ENCODE results near the gene PLEKHG2.

PLEKHG2 gene

DNA sequence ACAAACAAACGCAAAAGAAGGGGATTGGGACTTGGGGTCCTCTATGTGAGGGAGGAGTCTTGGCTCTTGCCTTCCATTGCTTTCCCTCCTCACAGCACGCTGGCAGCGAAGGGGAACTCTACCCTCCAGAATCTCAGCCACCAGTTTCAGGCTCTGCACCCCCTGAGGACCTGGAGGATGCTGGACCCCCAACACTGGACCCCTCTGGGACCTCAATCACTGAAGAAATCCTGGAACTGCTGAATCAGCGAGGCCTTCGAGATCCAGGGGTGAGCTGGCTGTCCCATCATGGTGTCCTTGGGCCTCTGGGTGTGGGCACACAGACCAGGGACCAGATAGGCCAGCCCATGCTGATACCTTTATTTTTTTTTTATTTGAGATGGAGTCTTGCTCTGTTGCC lies 9.6 kb downstream of the PLEKHG2 start:
- DNase-seq (ENCODE audit: low read depth) = no peak

DNA sequence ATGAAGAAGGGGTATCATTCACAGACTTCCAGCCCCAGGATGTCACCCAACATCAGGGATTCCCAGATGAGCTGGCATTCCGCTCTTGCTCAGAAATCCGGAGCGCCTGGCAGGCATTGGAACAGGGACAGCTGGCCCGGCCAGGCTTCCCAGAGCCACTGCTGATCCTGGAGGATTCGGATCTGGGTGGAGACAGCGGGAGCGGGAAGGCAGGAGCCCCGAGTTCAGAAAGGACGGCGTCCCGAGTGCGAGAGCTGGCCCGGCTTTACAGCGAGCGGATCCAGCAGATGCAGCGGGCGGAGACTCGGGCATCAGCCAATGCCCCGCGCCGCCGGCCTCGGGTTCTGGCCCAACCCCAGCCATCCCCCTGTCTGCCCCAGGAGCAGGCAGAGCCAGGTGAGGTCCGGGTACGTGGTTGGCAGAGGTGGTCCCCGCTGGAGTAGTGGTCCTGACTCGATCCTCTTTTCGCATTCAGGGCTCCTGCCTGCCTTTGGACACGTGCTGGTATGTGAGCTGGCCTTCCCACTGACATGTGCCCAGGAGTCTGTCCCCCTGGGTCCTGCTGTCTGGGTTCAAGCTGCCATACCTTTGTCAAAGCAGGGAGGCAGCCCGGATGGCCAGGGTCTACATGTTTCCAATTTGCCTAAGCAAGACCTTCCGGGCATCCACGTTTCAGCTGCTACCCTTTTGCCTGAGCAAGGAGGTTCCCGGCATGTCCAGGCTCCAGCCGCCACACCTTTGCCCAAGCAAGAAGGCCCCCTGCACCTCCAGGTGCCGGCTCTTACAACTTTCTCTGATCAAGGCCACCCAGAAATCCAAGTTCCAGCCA lies 11.0 kb downstream of the PLEKHG2 start:
- DNase-seq (ENCODE audit: low read depth) = no peak

DNA sequence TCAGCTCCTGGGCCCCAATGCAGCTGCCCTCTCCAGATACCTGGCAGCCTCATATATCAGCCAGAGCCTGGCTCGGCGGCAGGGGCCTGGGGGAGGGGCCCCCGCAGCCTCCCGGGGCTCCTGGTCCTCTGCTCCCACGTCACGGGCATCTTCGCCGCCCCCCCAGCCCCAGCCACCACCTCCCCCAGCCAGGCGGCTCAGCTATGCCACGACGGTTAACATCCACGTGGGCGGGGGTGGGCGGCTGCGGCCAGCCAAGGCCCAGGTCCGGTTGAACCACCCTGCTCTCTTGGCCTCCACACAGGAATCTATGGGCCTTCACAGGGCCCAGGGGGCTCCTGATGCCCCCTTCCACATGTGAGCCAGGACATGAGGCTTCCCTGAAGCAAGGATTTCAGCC lies 12.5 kb downstream of the PLEKHG2 start:
- DNase-seq (ENCODE audit: low read depth) = no peak

DNA sequence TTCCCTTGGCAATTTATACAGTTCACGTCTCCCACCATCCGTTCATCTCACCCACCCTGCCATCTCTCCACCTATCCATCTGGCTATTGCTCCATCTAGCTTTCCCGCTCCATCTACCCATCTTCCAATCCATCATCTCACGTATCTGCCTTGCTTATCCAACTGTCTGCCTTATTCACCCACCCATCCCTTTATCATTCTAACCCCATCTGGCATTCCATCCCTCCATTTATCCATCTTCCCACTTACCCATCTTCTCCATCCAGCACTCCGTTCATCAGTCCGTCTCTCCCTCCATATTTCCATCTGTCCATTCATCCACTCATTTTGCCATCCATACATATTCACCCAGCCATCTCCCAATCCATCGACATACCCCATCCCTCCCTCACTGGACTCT lies 13.3 kb downstream of the PLEKHG2 start:
- DNase-seq (ENCODE audit: low read depth) = no peak

DNA sequence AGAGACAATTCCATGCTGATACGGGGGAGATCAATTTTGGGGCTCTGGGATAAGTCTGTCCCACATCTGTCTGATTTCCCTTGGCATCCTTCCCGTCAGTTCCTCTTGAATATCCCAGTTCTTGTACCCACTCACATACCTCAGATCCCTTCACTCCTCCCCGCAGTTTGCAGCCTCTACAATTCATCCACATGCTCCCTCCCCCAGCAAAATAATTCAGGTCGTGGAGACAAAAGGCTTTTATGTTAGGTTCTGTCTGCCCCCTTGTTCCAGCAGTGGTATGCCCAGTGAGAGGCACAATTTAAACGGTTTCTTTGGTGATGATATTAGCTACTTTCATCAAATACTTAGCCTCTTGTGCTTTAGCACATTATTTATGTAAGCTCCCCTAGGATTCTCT lies 13.7 kb downstream of the PLEKHG2 start:
- no peak for DNase-seq (ENCODE audit: low read depth)

DNA sequence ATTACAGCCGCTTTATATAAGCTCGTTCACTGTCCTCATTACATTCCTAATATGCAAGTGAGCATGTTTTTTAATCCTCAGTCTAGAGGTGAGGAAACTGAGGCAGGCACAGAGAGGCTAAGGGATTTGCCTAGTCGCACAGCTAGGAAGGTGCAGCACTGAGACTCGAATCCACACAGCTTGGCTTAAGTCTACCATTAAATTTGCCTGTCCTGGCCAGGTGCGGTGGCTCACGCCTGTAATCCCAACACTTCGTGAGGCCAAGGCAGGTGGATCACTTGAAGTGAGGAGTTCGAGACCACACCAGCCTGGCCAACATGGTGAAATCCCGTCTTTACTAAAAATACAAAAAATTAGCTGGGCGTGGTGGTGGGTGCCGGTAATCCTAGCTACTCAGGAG lies 15.2 kb downstream of the PLEKHG2 start:
- no peak for DNase-seq (ENCODE audit: low read depth)

DNA sequence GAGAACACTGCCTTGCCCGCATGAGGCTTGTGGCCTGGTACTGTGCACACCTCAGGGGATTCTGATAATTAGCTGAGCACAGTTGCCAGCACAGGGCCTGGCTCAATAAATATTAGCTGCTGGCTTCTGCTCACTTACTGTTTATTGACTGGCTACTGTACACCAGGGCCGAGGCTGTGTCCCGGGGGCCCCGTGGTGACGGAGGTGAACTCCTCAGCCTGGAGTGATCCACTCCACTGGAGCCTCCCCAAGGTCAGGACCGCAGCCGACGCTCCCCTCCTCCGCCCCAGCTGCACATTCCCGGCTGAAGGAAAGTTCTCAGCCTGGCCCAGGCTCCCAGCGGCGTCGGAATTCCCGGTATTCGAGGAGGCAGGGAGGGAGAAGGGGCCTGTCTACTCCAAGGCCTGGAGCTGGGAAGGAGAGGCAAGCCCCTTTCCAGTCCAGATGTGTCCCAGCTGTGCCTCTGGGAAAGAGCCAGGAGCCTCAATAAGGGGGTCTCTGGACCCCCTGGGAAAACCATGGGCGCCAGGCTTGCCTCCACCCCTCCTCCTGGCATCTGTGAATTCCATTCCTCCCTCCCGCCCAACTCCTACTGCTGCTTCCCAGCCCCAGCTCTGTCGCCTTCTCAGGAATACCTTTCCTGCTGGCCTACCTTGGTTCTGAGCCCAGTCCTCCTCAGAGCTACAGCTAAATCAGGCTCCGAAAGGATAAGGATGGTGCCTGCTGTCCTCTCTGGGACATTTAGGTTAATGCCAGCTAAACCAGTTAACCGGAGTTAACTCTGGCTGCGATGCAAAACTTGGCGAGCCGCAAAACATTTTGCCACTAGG lies 16.0 kb downstream of the PLEKHG2 start:
- DNase-seq (ENCODE audit: low read depth) = peak; percentile 95

DNA sequence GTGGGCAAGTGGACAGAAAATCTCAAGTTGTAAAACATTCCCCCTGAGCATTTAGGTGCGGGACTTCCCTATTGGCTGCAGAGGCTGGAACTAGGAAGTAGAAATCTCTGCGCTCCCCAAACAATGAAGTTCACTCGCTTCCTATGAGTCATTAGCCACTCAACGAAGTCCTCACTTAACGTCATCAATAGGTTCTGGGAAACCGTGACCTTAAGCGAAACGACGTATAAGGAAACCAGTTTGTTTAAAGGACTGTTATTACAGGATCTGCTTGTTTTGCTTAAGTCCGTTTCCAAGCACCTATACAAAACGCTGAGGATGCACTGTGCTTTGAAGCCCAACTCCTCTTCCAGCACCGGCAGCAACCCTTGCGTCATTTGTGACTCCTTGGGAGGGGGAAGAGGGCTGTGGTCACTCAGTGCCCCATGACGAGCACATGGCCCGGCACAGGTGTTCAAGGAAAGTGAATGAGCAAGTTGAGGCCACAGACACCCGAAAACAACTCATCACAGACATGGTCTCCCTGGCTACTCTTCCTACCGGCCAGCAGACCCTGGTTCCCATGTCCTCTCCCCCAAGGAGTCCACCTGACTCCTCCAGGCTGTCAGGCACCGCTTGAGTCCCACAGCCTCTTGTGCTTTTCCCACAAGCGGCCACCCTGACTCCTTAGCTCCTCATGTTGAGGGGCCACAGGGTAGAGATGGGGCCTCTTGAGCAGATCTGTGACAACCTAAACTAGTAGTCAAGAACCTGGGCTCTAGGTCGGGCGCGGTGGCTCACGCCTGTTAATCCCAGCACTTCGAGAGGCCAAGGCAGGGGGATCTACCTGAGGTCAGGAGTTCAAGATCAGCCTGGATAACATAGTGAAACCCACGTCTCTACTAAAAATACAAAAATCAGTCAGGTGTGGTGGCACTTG lies 18.5 kb downstream of the PLEKHG2 start:
- peak; percentile 81 for DNase-seq (ENCODE audit: low read depth)

DNA sequence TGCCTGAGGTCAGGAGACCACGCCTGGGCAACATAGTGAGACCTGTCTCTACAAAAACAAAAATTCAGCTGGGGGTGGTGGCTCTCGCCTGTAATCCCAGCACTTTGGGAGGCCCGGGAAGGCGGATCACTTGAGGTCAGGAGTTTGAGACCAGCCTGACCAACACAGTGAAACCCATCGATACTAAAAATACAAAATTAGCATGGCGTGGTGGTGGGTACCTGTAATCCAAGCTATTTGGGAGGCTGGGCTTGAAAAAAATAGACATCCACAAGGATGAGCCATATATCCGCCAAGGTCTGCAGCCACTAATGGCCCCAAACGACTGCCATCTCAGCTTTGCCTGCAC lies 20.2 kb downstream of the PLEKHG2 start:
- no peak for DNase-seq (ENCODE audit: low read depth)

DNA sequence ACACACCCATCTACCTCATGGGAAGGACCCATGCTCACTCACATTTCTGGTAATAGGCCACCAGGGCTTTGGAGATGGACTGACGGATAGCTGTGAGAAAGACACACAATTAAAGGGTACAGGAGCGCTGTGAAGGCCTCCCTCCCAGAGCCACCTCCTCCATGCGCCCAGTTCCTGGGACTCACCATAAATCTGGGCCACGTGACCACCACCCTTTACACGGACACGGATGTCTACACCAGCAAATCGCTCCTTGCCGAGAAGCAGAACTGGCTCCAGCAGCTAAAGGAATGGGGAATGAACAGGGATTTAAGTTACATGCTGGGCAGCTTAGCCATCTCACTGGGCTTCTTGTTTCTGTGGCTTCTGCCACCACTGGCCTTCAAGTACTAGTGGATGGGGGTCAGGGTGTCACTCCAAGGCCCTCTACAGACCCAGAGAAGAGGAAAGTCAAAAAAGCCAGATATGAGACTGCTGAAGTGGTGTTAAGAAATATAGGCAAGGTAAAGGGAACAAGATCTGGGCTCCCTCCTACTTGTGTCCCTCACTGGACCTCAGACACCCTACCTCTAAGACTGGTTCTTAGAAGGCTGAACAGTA lies 21.1 kb downstream of the PLEKHG2 start:
- DNase-seq (ENCODE audit: low read depth) = no peak

DNA sequence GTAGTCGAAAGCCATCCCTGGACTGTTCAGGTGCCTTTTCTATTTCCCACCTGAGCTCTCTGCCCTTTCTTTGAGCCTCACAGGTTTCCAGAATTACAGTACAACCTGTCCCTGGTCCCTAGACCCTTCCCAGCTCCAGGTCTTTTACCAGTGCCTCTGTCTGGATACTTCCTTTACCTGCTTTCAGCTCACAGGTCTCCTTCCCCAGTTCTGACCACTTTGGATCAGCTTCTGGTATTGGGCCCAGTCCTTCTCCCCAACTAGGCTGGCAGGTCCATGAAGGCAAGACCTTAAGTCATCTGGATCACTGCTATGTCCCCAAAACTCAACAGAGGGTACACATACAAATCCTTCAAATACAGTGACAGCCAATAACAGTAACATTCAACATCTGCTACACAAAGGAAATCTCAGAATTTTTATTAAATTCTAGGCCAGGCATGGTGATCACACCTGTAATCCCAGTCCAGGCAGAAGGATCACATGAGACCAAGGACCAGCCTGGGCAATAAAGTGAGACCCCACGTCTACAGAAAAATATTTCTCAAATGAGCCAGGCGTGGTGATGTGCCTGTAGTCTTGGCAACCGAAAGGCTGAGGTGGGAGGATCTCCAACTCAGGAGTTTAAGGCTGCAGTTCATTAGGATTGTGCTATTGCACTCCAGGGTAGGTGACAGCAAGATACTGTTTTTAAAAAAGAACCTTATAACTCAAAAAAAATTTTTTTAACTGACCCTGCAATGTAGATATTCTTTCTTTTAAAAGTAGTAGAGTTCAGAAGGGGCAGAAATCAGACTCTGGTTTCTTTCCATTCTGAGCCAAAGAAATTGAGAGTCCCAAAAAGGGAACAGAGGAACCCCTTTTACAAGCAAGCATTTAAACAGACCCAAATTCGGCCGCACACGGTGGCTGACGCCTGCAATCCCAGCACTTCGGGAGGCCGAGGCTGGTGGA lies 21.9 kb downstream of the PLEKHG2 start:
- peak; percentile 23 for DNase-seq (ENCODE audit: low read depth)

DNA sequence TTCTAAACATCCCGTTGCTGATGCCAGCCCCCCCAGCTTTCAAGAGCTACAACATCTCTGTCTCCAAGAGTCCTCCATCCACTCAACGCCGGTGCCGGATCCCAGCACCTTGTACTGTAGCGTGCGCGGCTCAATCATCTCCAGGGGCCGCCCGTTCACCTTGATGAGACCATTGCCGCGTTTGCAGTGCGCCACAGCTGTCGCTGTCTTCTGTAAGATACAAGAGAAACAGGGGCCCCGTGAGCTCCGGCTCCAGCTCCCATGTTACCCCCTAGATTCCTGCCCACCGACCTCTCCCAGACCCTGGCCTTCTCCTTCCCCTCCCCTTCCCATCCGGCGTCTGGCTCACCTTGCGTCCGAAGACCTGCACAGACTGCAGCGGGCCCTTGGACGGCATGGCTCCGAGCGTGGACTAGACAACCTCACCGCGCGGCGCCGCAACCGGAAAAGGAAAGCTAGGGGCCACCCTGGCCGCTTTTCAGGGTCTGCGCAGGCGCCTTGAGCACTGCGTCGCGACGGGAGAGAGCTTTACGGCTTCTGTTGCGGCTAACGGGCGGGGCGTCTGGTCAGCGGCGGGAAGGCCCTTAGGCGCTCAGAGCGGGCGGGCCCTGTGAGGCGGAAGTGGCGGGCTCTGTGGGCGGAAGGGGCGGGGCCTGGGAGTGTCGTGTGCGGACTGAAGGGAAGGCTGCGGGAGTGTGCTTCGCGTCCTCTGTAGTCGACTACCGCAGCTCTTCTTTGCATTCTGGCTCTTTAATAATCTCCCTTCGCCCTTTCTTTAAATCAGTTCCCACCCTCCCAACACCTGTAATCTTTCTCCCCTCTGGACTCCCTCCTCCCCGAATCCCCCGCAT lies 23.3 kb downstream of the PLEKHG2 start, which contains the start of gene RPS16:
Gene RPS16 (minus strand): TSS at position 451 of the 851 bp plus-strand sequence. CDS start 54 bp downstream, at position 397.
- peak; percentile 98 for DNase-seq (ENCODE audit: low read depth)

DNA sequence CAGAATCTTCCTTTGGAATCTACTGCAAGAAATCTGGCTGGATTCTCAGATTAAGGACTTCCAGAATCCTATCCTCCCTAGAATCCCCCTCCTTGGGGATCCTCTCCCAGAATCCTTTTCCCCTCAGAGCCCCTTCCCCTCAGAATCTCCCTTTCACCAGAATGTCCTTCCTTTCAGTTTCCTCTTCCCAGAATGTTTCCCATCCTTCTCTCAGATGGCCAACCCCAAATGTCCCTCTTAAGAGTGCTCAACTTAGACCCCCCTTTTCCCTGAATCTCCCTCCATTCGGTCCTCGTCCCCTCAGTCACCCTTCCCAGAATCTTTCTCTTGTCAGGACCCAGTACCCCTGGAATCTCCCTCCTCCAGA lies 23.9 kb downstream of the PLEKHG2 start:
- no peak for DNase-seq (ENCODE audit: low read depth)

DNA sequence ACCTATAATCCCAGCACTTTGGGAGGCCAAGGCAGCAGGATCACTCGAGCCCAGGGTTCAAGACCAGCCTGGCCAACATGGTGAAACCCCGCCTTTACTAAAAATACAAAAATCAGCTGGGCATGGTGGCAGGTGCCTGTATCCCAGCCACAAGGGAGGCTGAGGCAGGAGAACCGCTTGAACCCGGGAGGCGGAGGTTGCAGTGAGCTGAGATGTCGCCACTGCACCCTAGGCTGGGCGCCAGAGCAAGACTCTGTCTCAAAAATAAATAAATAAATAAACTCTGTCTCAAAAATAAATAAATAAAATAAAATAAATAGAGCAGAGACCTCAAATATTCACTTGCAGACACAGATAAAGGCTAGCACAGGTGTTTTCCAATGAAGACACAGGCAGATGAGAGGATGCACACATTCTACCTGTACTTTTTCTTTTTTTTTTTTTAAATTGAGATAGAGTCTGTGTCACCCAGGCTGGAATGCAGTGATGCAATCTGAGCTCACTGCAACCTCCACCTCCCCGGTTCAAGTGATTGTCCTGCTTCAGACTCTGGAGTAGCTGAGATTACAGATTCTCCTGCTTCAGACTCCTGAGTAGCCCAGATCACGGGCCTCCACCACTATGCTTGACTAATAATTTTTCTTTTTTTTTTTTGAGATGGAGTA lies 25.9 kb downstream of the PLEKHG2 start:
- peak; percentile 67 for DNase-seq (ENCODE audit: low read depth)

DNA sequence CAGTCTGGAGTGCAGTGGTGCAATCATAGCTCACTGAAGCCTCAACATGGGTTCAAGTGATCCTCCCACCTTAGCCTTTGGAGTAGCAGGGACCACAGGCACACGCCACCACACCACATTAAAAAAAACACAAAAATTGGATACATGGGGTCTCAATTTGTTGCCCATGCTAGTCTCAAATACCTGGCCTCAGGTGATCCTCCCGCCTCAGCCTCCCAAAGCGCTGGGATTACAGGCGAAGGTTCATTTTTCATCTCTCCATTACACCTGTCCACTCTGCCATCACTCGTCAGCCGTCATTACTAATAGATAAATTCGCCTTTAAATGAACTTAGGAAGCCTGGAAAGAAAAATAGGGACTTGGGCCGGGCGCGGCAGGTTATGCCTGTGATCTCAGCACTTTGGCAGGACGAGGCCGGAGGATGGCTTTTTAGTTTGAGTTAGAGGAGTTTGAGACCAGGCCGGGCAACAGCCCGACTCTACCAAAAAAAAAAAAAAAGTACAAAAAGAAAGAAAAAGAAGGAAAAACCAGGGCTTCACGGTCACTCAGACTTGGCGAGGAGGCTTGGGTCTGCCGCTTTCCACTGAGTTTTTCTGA lies 32.2 kb downstream of the PLEKHG2 start:
- DNase-seq (ENCODE audit: low read depth) = peak; percentile 50

DNA sequence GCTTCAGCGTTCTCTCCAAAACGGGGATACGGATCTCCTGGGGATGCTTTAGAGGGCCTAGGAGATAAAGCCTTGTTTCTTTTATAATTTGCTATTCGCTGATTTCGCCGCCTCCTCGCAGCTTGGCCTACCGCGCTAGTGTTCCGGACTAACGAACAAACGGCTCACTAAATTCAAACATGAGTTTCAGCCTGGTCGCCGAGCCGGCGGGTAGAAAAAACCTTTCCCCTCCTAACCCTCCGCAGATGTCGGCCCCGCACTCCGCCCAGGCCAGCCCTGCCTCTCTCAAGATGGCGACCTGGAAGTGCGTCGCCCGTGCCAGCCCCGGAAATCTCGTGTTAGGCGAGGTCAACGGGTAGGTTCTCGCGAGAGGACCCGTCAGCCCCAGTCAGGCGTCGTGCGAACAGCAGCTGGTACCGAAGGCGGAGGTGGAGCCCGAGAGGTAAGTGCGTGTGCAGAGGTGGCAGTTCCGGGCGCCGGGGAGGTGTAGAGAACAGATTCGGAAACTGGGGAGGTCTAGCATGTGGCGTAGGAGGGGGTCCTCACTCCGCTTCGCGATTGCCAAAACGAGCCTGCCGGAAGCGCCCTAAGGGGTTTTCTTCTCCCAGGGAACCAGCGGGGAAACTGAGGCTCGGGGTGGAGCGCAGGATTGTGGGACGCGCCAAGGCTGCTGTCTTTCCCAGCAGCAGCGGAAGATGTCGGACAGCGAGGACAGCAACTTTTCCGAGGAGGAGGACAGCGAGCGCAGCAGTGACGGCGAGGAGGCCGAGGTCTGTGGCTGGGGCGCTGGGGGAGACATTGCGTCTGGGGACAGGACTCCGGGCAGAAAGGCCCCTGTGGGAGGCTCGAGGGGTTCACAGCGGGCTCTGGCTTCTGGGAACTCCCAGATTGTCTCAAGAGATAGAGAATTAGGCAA lies 33.0 kb downstream of the PLEKHG2 start, which contains the start of gene SUPT5H:
Gene SUPT5H (plus strand): TSS at position 387 of the 916 bp plus-strand sequence. CDS start 309 bp downstream, at position 696.
- peak; percentile 98 for DNase-seq (ENCODE audit: low read depth)

DNA sequence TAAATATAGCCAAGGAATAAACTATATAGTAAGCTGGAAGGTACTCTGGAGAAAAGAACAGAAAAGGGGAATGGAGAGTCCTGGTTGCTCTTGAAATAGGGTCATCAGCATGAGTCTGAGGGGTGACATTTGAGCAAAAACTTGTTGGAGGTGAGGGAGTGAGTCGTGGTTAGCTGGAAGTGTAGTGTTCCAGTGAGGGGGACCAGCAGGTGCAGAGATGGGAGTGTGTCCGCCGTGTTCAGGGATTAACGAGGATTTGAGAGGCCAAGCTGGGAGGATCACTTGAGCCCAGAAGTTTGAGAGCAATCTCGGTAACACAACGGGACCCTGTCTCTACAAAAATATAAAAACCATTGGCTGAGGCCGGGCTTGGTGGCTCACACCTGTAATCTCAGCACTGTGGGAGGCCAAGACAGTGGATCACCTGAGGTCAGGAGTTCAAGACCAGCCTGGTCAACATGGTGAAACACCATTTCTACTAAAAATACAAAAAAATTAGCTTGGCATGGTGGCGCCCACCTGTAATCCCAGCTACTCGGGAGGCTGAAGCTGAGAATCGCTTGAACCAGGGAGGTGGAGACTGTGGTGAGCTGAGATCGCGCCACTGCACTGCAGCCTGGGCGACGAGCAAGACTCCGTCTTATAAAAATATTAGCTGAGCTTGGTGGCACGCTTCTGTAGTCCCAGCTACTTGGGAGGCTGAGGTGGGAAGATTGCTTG lies 34.1 kb downstream of the PLEKHG2 start:
- no peak for DNase-seq (ENCODE audit: low read depth)
